GM13976 (cell line): Measurements from ENCODE around the gene MLLT10.

ENCODE experiments used
- DNase-seq: peaks from one replicate; pipeline ENCODE4 v3.0.0; 2012; ENCODE audit warnings: low spot score
- CTCF ChIP-seq: IDR thresholded peaks from 2 replicates; pipeline ENCODE4 v1.5.1; 2012; ENCODE audit warnings: borderline replicate concordance, mild to moderate bottlenecking; ENCODE audit not compliant: insufficient read depth; ENCODE audit errors: extremely low read depth, missing control alignments, control extremely low read depth
- in situ Hi-C: fragments of 300-500 bp; cut with MboI; formaldehyde crosslinking; loops from one replicate; pipeline ENCODE4 v1.12.0; 2022; ENCODE audit warnings: low sequenced_read_pairs, mixed read lengths, inconsistent platforms; ENCODE audit not compliant: unreplicated experiment

Gene MLLT10

GRCh38 chr10:21771219-21771618 is 237.2 kb downstream of the MLLT10 start:
- no peak for DNase-seq
- no peak for TF ChIP-seq CTCF
- in situ Hi-C loops = no loop called here

- in situ Hi-C loops = no loop called here
- TF ChIP-seq CTCF = no peak
- no peak for DNase-seq
Observed at GRCh38 chr10:21776883-21777282, 242.9 kb downstream of the MLLT10 start.

GRCh38 chr10:21791276-21791675 is 257.2 kb downstream of the MLLT10 start:
- DNase-seq = no peak
- TF ChIP-seq CTCF = no peak
- in situ Hi-C loops = no loop called here
